ENCODE measurements around the gene EREG.

Gene EREG

GRCh38 chr4:74408639-74409038 lies 43.7 kb downstream of the EREG start:
- no peak for TF ChIP-seq CTCF (conservative IDR thresholded peaks at IDR 0.05; ENCODE audit: low read depth, low read length)
- H3K4me3 ChIP-seq (ENCODE audit: low read depth, low read length) = no peak overlapping the region
- peak; percentile 35 for DNase-seq (ENCODE audit: low read depth)

DNA sequence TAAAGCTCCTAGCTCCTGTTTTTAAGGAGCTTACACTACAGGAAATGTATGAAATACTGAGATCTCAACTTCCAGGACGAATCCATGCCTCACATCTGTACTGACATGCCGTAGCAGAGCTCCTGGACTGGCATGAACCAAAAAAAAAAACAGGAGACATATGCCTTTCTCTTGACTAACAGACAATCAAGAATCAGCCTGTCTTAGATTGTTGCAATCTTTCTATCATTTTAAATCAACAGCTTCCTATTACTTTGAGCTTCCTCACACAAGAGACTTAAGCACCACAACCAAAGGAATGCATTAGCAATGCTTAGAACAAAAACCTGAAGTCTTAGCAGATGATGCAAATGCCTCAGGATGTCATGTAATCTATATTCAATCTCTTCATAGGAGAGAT lies 45.3 kb downstream of the EREG start:
- H3K4me3 ChIP-seq (ENCODE audit: low read depth, low read length) = no peak overlapping the region
- no peak for TF ChIP-seq CTCF (conservative IDR thresholded peaks at IDR 0.05; ENCODE audit: low read depth, low read length)
- DNase-seq (ENCODE audit: low read depth) = peak; percentile 72

- no peak for TF ChIP-seq CTCF (conservative IDR thresholded peaks at IDR 0.05; ENCODE audit: low read depth, low read length)
- DNase-seq (ENCODE audit: low read depth) = no peak
- no peak overlapping the region for H3K4me3 ChIP-seq (ENCODE audit: low read depth, low read length)
Observed at GRCh38 chr4:74412225-74412624, 47.3 kb downstream of the EREG start.

DNA sequence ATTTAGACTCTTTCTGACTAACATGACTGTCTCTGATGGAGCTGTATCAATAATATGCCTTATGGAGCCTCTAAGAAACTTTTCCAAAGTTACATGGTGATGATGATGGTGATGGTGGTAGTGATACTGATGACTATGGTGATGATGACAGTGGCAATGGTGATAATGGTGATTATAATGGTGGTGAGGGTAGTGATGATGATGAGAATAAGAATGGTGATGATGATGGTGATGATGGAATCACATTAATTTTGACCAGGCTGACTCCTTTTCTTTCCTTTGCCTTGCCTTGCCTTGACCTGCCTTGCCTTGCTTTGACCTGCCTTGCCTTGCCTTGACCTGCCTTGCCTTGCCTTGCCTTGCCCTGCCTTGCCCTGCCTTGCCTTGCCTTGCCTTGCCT lies 48.3 kb downstream of the EREG start:
- TF ChIP-seq CTCF (conservative IDR thresholded peaks at IDR 0.05; ENCODE audit: low read depth, low read length) = no peak

DNA sequence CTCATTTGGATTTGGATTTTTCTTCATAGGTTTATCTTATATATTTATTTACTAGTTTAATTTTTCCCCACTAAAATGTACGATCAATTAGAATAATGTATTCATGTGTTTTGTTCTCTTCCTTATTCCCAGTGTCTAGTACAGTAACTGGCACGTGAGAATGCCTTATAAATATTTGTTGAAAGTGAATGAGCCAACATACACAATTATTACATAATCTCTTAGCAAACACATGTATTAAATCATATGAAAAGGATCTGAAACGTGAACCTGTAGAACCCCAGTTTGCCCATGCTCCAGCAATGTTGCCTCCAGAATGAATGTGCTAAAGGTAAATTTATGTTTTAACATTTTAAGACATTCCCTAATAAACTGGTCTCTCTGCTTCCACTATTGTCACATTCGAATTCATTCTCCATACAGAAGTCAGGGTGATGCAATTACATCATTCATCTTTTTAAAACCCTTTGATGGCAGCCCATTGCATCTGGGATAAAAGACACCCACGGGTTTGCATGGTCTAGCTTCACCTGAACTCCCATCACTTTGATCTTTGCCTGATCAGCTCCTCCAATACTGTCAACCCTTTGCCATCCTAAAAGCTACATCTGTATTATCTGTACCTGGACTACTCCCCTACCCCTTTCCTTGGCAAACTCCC lies 49.3 kb downstream of the EREG start:
- no peak overlapping the region for H3K4me3 ChIP-seq (ENCODE audit: low read depth, low read length)

More for the DNA sequence above, 48.3 kb downstream of the EREG start:
- H3K4me3 ChIP-seq (ENCODE audit: low read depth, low read length) = no peak overlapping the region
- DNase-seq (ENCODE audit: low read depth) = no peak

GRCh38 chr4:74415602-74416300 lies 50.8 kb downstream of the EREG start:
- no peak overlapping the region for H3K4me3 ChIP-seq (ENCODE audit: low read depth, low read length)
- TF ChIP-seq CTCF (conservative IDR thresholded peaks at IDR 0.05; ENCODE audit: low read depth, low read length) = no peak
- no peak for DNase-seq (ENCODE audit: low read depth)

More for the DNA sequence above, 49.3 kb downstream of the EREG start:
- no peak for TF ChIP-seq CTCF (conservative IDR thresholded peaks at IDR 0.05; ENCODE audit: low read depth, low read length)
- no peak for DNase-seq (ENCODE audit: low read depth)
